GM12864 (cell line): ENCODE data around the gene PIP5K1C.

Experiments
- DNase-seq: peaks from one replicate; pipeline ENCODE4 v3.0.0-alpha.2; 2011; ENCODE audit warnings: low read depth
- H3K4me3 ChIP-seq: 2 replicates; pipeline ENCODE4 v1.5.1; 2011; ENCODE audit warnings: mild to moderate bottlenecking, low read depth, low read length, control low read depth
- CTCF ChIP-seq: IDR thresholded peaks from 2 replicates; pipeline ENCODE4 v1.5.1; 2011; ENCODE audit warnings: low read depth, mild to moderate bottlenecking, moderate library complexity, low read length, control low read depth, inconsistent platforms; ENCODE audit errors: missing control alignments

The PIP5K1C gene

GRCh38 chr19:3698386-3698950 is 1.8 kb downstream of the PIP5K1C start:
- H3K4me3 ChIP-seq, result peak overlapping the region; percentile 18; the same call in 1 of the 2 replicates
- DNase-seq, result no peak
- TF ChIP-seq CTCF, result no peak

GRCh38 chr19:3697671-3698385 is 2.4 kb downstream of the PIP5K1C start:
- no peak for TF ChIP-seq CTCF
- no peak for DNase-seq
- peak overlapping the region; percentile 18; the same call in 1 of the 2 replicates for H3K4me3 ChIP-seq

- H3K4me3 ChIP-seq, result no peak overlapping the region
- DNase-seq, result no peak
- TF ChIP-seq CTCF, result no peak
Measured at GRCh38 chr19:3697094-3697493, 3.2 kb downstream of the PIP5K1C start.

- no peak for DNase-seq
- TF ChIP-seq CTCF, result no peak
- H3K4me3 ChIP-seq, result no peak overlapping the region
Measured at GRCh38 chr19:3696660-3696995, 3.6 kb downstream of the PIP5K1C start.

- no peak for DNase-seq
- no peak overlapping the region for H3K4me3 ChIP-seq
- TF ChIP-seq CTCF, result no peak
Measured at GRCh38 chr19:3695986-3696659, 4.1 kb downstream of the PIP5K1C start.

GRCh38 chr19:3695124-3695733 is 5.0 kb downstream of the PIP5K1C start:
- no peak overlapping the region for H3K4me3 ChIP-seq
- DNase-seq, result no peak
- TF ChIP-seq CTCF, result no peak
